Endothelial cell of umbilical vein (primary cell): ENCODE measurements around the gene TSBP1. TPM values are rescaled to one million over a fixed set of nuclear protein-coding genes. Genes with fewer than 3 reads are reported as not detected.

Experiments
- BruUV-seq: library from RNA; stranded (reverse); fragments of 400-500 nt; replicated peaks from 2 replicates; lab custom pipeline; 2021; lab: Mats Ljungman, UMichigan
- CTCF ChIA-PET: fragments of 300-600, 350-600 bp; sonication (Branson Sonifier 250); formaldehyde crosslinking; loops from one replicate; lab custom pipeline; 2021; ENCODE audit warnings: antibody characterized with exemption, inconsistent platforms; lab: Charles Lee
- POLR2A ChIA-PET: fragments of 300-600, 350-600 bp; sonication (Branson Sonifier 250); formaldehyde crosslinking; loops from one replicate; lab custom pipeline; 2021; ENCODE audit warnings: antibody characterized with exemption, inconsistent platforms; lab: Charles Lee
- DNase-seq: peaks from one replicate; pipeline ENCODE4 v3.0.0-alpha.2; 2011; ENCODE audit warnings: low read depth, low spot score
- FAIRE-seq: peaks from 2 replicates; lab custom pipeline; 2011; peaks lifted over from hg19 to GRCh38; lab: Jason Lieb, UNC
- H2AFZ ChIP-seq: 2 replicates; pipeline ENCODE4 v1.6.0; 2012; ENCODE audit warnings: low read depth, low read length, control low read depth, inconsistent platforms
- H3K27ac ChIP-seq: 2 replicates; pipeline ENCODE4 v1.5.1; 2011; ENCODE audit warnings: low read depth, mild to moderate bottlenecking, control low read depth, low read length, moderate library complexity; ENCODE audit not compliant: insufficient read depth
- H3K27me3 ChIP-seq, 2 experiments: 2 replicates each; pipeline versions ENCODE4 v1.6.0 to v1.6.1; 2011; ENCODE audit warnings: low read length in 2 of 2, mixed read lengths in 1 of 2; ENCODE audit not compliant: control insufficient read depth in 2 of 2, insufficient read depth in 2 of 2
- H3K36me3 ChIP-seq, 2 experiments: 2 replicates in 1 of 2; 3 replicates in 1 of 2; pipeline ENCODE4 v1.5.1; 2011; ENCODE audit warnings: low read length in 2 of 2, mild to moderate bottlenecking in 1 of 2, moderate library complexity in 1 of 2; ENCODE audit not compliant: control insufficient read depth in 2 of 2, insufficient read depth in 2 of 2; ENCODE audit errors: extremely low read depth in 1 of 2
- H3K4me1 ChIP-seq: 3 replicates; pipeline ENCODE4 v1.5.1; 2011; ENCODE audit warnings: mild to moderate bottlenecking, low read length; ENCODE audit not compliant: control insufficient read depth, insufficient read depth; ENCODE audit errors: extremely low read depth
- H3K4me2 ChIP-seq: 2 replicates; pipeline ENCODE4 v1.6.1; 2011; ENCODE audit warnings: low read length, control low read depth, mixed read lengths; ENCODE audit not compliant: insufficient read depth
- H3K4me3 ChIP-seq, 3 experiments: fragments of 200-600 bp in 1 of 3; sonication (generic), shearing (Covaris generic) in 1 of 3; replicated peaks in 1 of 3; 2 replicates each; pipeline ENCODE4 v1.5.1; 2011 to 2016; ENCODE audit warnings: control low read depth in 3 of 3, low read length in 3 of 3, mild to moderate bottlenecking in 2 of 3, inconsistent platforms in 1 of 3, low read depth in 1 of 3, moderate library complexity in 1 of 3; ENCODE audit not compliant: insufficient read depth in 1 of 3
- H3K79me2 ChIP-seq: 2 replicates; pipeline ENCODE4 v1.6.0; 2012; ENCODE audit warnings: low read length, inconsistent platforms; ENCODE audit not compliant: control insufficient read depth, insufficient read depth
- H3K9ac ChIP-seq: replicated peaks from 2 replicates; pipeline ENCODE3; 2011; ENCODE audit warnings: low read length, control low read depth; ENCODE audit not compliant: insufficient read depth; ENCODE audit errors: extremely low read depth
- H3K9me1 ChIP-seq: replicated peaks from 3 replicates; pipeline ENCODE4 v1.6.0; 2011; ENCODE audit warnings: mild to moderate bottlenecking, low read length; ENCODE audit not compliant: control insufficient read depth, insufficient read depth; ENCODE audit errors: extremely low read depth
- H3K9me3 ChIP-seq: replicated peaks from 2 replicates; pipeline ENCODE4 v1.5.1; 2012; ENCODE audit warnings: low read length, inconsistent platforms; ENCODE audit not compliant: control insufficient read depth, insufficient read depth
- H4K20me1 ChIP-seq: replicated peaks from 2 replicates; pipeline ENCODE3; 2011; ENCODE audit warnings: mild to moderate bottlenecking, low read length; ENCODE audit not compliant: control insufficient read depth, insufficient read depth; ENCODE audit errors: extremely low read depth
- CTCF ChIP-seq, 2 donors: IDR thresholded peaks; 1 replicate in 1 of 2; 2 replicates in 1 of 2; pipeline ENCODE4 v1.5.1; 2011; ENCODE audit warnings: low read length in 2 of 2, mild to moderate bottlenecking in 2 of 2, moderate library complexity in 2 of 2, control low read depth in 1 of 2, inconsistent platforms in 1 of 2, low read depth in 1 of 2; ENCODE audit not compliant: insufficient read depth in 1 of 2; ENCODE audit errors: extremely low read depth in 1 of 2
- EZH2 ChIP-seq: IDR thresholded peaks from 2 replicates; pipeline ENCODE4 v1.6.1; 2012; ENCODE audit warnings: borderline replicate concordance, low read depth, mild to moderate bottlenecking, moderate library complexity, low read length, inconsistent platforms; ENCODE audit not compliant: severe bottlenecking
- FOS ChIP-seq: IDR thresholded peaks from 2 replicates; pipeline ENCODE4 v1.6.1; 2011; ENCODE audit warnings: mild to moderate bottlenecking, low read length, moderate library complexity, borderline replicate concordance; ENCODE audit not compliant: insufficient read depth
- GATA2 ChIP-seq: IDR thresholded peaks from 2 replicates; pipeline ENCODE4 v1.7.0; 2011; ENCODE audit warnings: low read depth, mild to moderate bottlenecking, moderate library complexity, mixed read lengths, low read length; ENCODE audit not compliant: insufficient read length, insufficient read depth
- JUN ChIP-seq: IDR thresholded peaks from 2 replicates; pipeline ENCODE4 v1.6.1; 2011; ENCODE audit warnings: borderline replicate concordance, low read depth; ENCODE audit not compliant: insufficient read length, insufficient read depth
- MAX ChIP-seq: IDR thresholded peaks from 2 replicates; pipeline ENCODE4 v1.6.1; 2011; ENCODE audit not compliant: insufficient read depth, insufficient read length
- MYC ChIP-seq: IDR thresholded peaks from one replicate; pipeline ENCODE4 v1.6.1; 2011; ENCODE audit warnings: mild to moderate bottlenecking, low read depth, low read length
- POLR2A ChIP-seq: IDR thresholded peaks from 2 replicates; pipeline ENCODE4 v1.6.1; 2012; ENCODE audit warnings: low read depth, mild to moderate bottlenecking, control low read depth, low read length
- POLR2AphosphoS5 ChIP-seq: IDR thresholded peaks from 2 replicates; pipeline ENCODE4 v1.6.1; 2012; ENCODE audit warnings: low read depth, mild to moderate bottlenecking, control low read depth, low read length, moderate library complexity; ENCODE audit not compliant: insufficient read depth
- dilution Hi-C: fragments of 300-500 bp; cut with MboI; formaldehyde crosslinking; loops from one replicate; pipeline ENCODE4 v1.15.0; 2019; ENCODE audit warnings: low sequenced_read_pairs; ENCODE audit not compliant: extremely low pct_ligation_motif_present
- intact Hi-C: fragments of 100-400 bp; cut with micrococcal nuclease; formaldehyde crosslinking; loops from one replicate; pipeline ENCODE4 v1.10.0; 2022
- polyA plus RNA-seq, 4 experiments: library from polyadenylated mRNA; depleted of rRNA in 3 of 4; stranded (reverse) in 3 of 4; unstranded in 1 of 4; fragments of >200 nt; gene quantifications; 2 replicates each; pipeline versions ENCODE4 v1.2.1 to v1.2.3, GENCODE V29; 2011 to 2012; ENCODE audit warnings: missing spikeins in 1 of 4
- total RNA-seq: library from RNA; stranded (reverse); gene quantifications from 2 replicates; pipeline ENCODE4 v1.2.3, GENCODE V29; 2021

TSBP1 gene
- total and polyA plus RNA-seq, 2 donors (not counting 3 experiments of a cell fraction or from before 2014, with no cell fraction given): not detected

- FAIRE-seq (no peak), DNase-seq (no peak)
- H3K79me2 ChIP-seq: no peaks in the 10 kb centered on the region
- H4K20me1 ChIP-seq: no peaks in the 10 kb centered on the region
- peaks cover 12 to 16% of the 10 kb centered on the region in 2 experiments for H3K27me3 ChIP-seq
- H3K36me3 ChIP-seq: no peaks in the 10 kb centered on the region
- no peak overlapping the region for H3K4me2 ChIP-seq
- H3K9me3 ChIP-seq: no peaks in the 10 kb centered on the region
- H3K4me3 ChIP-seq: no peak overlapping the region
- H3K27ac ChIP-seq: no peak overlapping the region
- intact Hi-C loops (no loop called here), dilution Hi-C loops (no loop called here)
- TF ChIP-seq JUN (peak; percentile 8), MAX (no peak)
- BruUV-seq: no TSS peak
- ChIA-PET CTCF (no interaction called here), POLR2A (no interaction called here)
- no peaks in the 10 kb centered on the region for H3K9me1 ChIP-seq
- H3K9ac ChIP-seq: no peak overlapping the region
- peaks cover 10% of the 10 kb centered on the region for H3K4me1 ChIP-seq
- H2AFZ ChIP-seq: no peak overlapping the region
Measured at GRCh38 chr6:32293695-32294094, 78.0 kb downstream of the TSBP1 start.

GRCh38 chr6:32291543-32291942 is 80.2 kb downstream of the TSBP1 start:
- dilution Hi-C loops: no loop called here
- no peak overlapping the region for H2AFZ ChIP-seq
- BruUV-seq: no TSS peak
- H3K4me3 ChIP-seq: no peak overlapping the region
- no peak overlapping the region for H3K27ac ChIP-seq
- FAIRE-seq: no peak
- no peaks in the 10 kb centered on the region for H3K36me3 ChIP-seq
- CTCF ChIA-PET: no interaction called here
- POLR2A ChIA-PET: no interaction called here
- peak overlapping the region; percentile 17 for H3K4me2 ChIP-seq
- no peak overlapping the region for H3K9ac ChIP-seq
- no peaks in the 10 kb centered on the region for H4K20me1 ChIP-seq
- no peaks in the 10 kb centered on the region for H3K9me3 ChIP-seq
- intact Hi-C loops: no loop called here
- no peaks in the 10 kb centered on the region for H3K9me1 ChIP-seq
- H3K27me3 ChIP-seq: peaks cover 16% of the 10 kb centered on the region in 2 experiments
- H3K79me2 ChIP-seq: no peaks in the 10 kb centered on the region
- TF ChIP-seq FOS (no peak), POLR2A (no peak), EZH2 (no peak), CTCF (IDR thresholded peaks at IDR 0.05; ENCODE audit: extremely low read depth in 1 of 2, insufficient read depth in 1 of 2, low read depth in 1 of 2, low read length in 2 of 2) (no peak), MAX (no peak), POLR2AphosphoS5 (no peak), JUN (no peak), GATA2 (no peak), MYC (no peak)
- no peak for DNase-seq
- H3K4me1 ChIP-seq: peaks cover 10% of the 10 kb centered on the region
